Loucy (cell line): Measurements from ENCODE around the gene RNF166.

Experiments used
- H2AFZ ChIP-seq: fragments of 200-600 bp; sonication (generic); 2 replicates; pipeline ENCODE4 v1.6.0; 2016; ENCODE audit warnings: antibody characterized with exemption, mild to moderate bottlenecking, low read length, moderate library complexity
- H3F3A ChIP-seq: fragments of 200-600 bp; 2 replicates; pipeline ENCODE4 v1.6.0; 2016; ENCODE audit warnings: antibody characterized with exemption, low read depth, mild to moderate bottlenecking
- H3K27me3 ChIP-seq: fragments of 200-600 bp; sonication (generic); 2 replicates; pipeline ENCODE4 v1.6.1; 2014; ENCODE audit warnings: low read length, mild to moderate bottlenecking; ENCODE audit not compliant: insufficient read depth, poor library complexity, severe bottlenecking
- H3K36me3 ChIP-seq: fragments of 200-600 bp; sonication (generic); 2 replicates; pipeline ENCODE4 v1.6.1; 2016; ENCODE audit warnings: low read length; ENCODE audit not compliant: insufficient read depth
- H3K4me1 ChIP-seq: fragments of 200-600 bp; sonication (generic); 2 replicates; pipeline ENCODE4 v1.5.1; 2014; ENCODE audit warnings: low read length, mild to moderate bottlenecking; ENCODE audit not compliant: insufficient read depth, poor library complexity, severe bottlenecking
- H3K4me2 ChIP-seq: fragments of 200-600 bp; sonication (generic); 2 replicates; pipeline ENCODE4 v1.6.0; 2014; ENCODE audit warnings: antibody characterized with exemption, low read length, low read depth, mild to moderate bottlenecking; ENCODE audit not compliant: poor library complexity, severe bottlenecking
- H3K4me3 ChIP-seq: fragments of 200-600 bp; sonication (generic); 2 replicates; pipeline ENCODE4 v1.5.1; 2014; ENCODE audit warnings: low read length, mild to moderate bottlenecking, mixed read lengths; ENCODE audit not compliant: poor library complexity, severe bottlenecking
- H3K79me2 ChIP-seq: fragments of 200-600 bp; sonication (generic); 2 replicates; pipeline ENCODE4 v1.6.1; 2014; ENCODE audit warnings: low read length; ENCODE audit not compliant: insufficient read depth
- H3K9ac ChIP-seq: fragments of 200-600 bp; sonication (generic); 2 replicates; pipeline ENCODE4 v1.6.0; 2014; ENCODE audit warnings: mild to moderate bottlenecking, low read depth, low read length, moderate library complexity; ENCODE audit not compliant: poor library complexity, severe bottlenecking
- H3K9me2 ChIP-seq: fragments of 200-600 bp; sonication (generic); replicated peaks from 2 replicates; pipeline ENCODE4 v1.6.1; 2016; ENCODE audit warnings: low read depth, low read length, mixed read lengths
- H3K9me3 ChIP-seq: fragments of 200-600 bp; sonication (generic); 2 replicates; pipeline ENCODE4 v1.6.1; 2014; ENCODE audit warnings: mild to moderate bottlenecking, antibody characterized with exemption, low read length, low read depth; ENCODE audit not compliant: insufficient read depth
- H4K20me1 ChIP-seq: fragments of 200-600 bp; sonication (generic); 2 replicates; pipeline ENCODE4 v1.6.0; 2014; ENCODE audit warnings: antibody characterized with exemption, low read length, mild to moderate bottlenecking; ENCODE audit not compliant: insufficient read depth, poor library complexity, severe bottlenecking
- CTCF ChIP-seq: fragments of 200-600 bp; sonication (generic); conservative IDR thresholded peaks from 2 replicates; pipeline ENCODE4 v1.5.1; 2014; ENCODE audit warnings: mild to moderate bottlenecking, antibody characterized with exemption, low read length
- EZH2phosphoT487 ChIP-seq: fragments of 200-600 bp; IDR thresholded peaks from 2 replicates; pipeline ENCODE4 v1.6.1; 2018; ENCODE audit warnings: antibody characterized with exemption, mild to moderate bottlenecking, moderate library complexity, borderline replicate concordance

The RNF166 gene

GRCh38 chr16:88700636-88701482, 5.3 kb downstream of the RNF166 start:
- H3K9me3 ChIP-seq = no peaks in the 10 kb centered on the region
- no peaks in the 10 kb centered on the region for H3K9me2 ChIP-seq
- H3K79me2 ChIP-seq = peaks cover 46% of the 10 kb centered on the region
- peaks cover 4% of the 10 kb centered on the region for H4K20me1 ChIP-seq
- peak overlapping the region; percentile 97 for H3K4me2 ChIP-seq
- peak overlapping the region; percentile 92 for H3K9ac ChIP-seq
- no peak for TF ChIP-seq CTCF
- no peak for TF ChIP-seq EZH2phosphoT487
- no peak overlapping the region for H2AFZ ChIP-seq
- peak overlapping the region; percentile 76 for H3K4me3 ChIP-seq
- H3K27me3 ChIP-seq = no peaks in the 10 kb centered on the region
- peaks cover 34% of the 10 kb centered on the region for H3K4me1 ChIP-seq
- no peaks in the 10 kb centered on the region for H3F3A ChIP-seq
- no peaks in the 10 kb centered on the region for H3K36me3 ChIP-seq

- Histone ChIP-seq H3K27me3 (no peaks in the 10 kb centered on the region), H3K4me3 (peak overlapping the region; percentile 76), H3K9me2 (no peaks in the 10 kb centered on the region), H3K9me3 (no peaks in the 10 kb centered on the region), H3K4me2 (peak overlapping the region; percentile 97), H3F3A (no peaks in the 10 kb centered on the region), H3K79me2 (peaks cover 41% of the 10 kb centered on the region), H3K4me1 (peaks cover 34% of the 10 kb centered on the region), H3K36me3 (no peaks in the 10 kb centered on the region), H2AFZ (no peak overlapping the region), H4K20me1 (peaks cover 4% of the 10 kb centered on the region), H3K9ac (peak overlapping the region; percentile 52)
- TF ChIP-seq CTCF = no peak
- no peak for TF ChIP-seq EZH2phosphoT487
These were observed 5.9 kb downstream of the RNF166 start for GRCh38 chr16:88700322-88700635.

DNA sequence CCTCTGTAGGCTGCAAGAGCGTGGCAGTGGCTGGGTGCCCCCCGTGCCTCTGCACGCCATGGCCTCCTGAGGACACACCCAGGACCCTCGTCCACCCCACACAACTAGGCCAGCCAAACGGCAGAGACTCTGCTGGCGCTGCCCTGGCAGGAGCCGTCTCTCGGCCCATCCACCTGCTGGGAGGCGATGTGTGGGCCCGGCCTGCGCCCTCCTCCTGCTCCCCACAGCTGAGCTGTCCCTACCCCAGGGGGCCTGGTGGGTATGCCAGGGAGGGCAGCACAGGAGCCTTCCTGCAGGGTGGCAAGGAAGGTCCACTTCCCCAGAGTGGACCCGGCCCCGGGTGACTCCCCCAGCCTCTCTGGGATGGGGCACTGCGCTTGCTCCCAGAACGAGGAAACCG, 7.0 kb downstream of the RNF166 start:
- Histone ChIP-seq H3K36me3 (no peaks in the 10 kb centered on the region), H3K9ac (no peak overlapping the region)

More for the DNA sequence above, 7.0 kb downstream of the RNF166 start:
- Histone ChIP-seq H3K27me3 (no peaks in the 10 kb centered on the region), H3K4me2 (no peak overlapping the region), H3K4me3 (no peak overlapping the region), H3K4me1 (peaks cover 30% of the 10 kb centered on the region), H3F3A (no peaks in the 10 kb centered on the region), H3K79me2 (peaks cover 31% of the 10 kb centered on the region), H3K9me3 (no peaks in the 10 kb centered on the region), H4K20me1 (peaks cover 4% of the 10 kb centered on the region), H2AFZ (no peak overlapping the region), H3K9me2 (no peaks in the 10 kb centered on the region)
- no peak for TF ChIP-seq EZH2phosphoT487
- no peak for TF ChIP-seq CTCF
